Adrenal gland (tissue), 12 donors: Measurements from ENCODE around the gene MILR1. TPM values are rescaled to one million over a fixed set of nuclear protein-coding genes. Genes with fewer than 3 reads are reported as not detected.
"Not testable (repeated sequence)": the region's sequence is repeated elsewhere in the genome, so short reads cannot be mapped to it uniquely, and the experiment has no call there.

Experiments used
- DNase-seq, 7 donors: peaks; one replicate each; pipeline ENCODE4 v3.0.0-alpha.2; 2019 to 2020
- H3K27ac ChIP-seq, 5 donors: fragments of 200-600 bp; sonication (generic) in 4 of 5; 1 replicate in 3 of 5; 2 replicates in 2 of 5; pipeline versions ENCODE4 v1.5.1 to v1.8.0; 2016 to 2020; ENCODE audit warnings: mild to moderate bottlenecking in 1 of 5
- H3K27me3 ChIP-seq: fragments of 200-600 bp; 2 replicates; pipeline ENCODE4 v1.8.0; 2021
- H3K36me3 ChIP-seq, 2 donors: fragments of 200-600 bp; replicated peaks in 1 of 2; 1 replicate in 1 of 2; 2 replicates in 1 of 2; pipeline versions ENCODE4 v1.5.1 to v1.8.0; 2018 to 2022
- H3K4me1 ChIP-seq, 2 donors: fragments of 200-600 bp; replicated peaks in 1 of 2; 1 replicate in 1 of 2; 2 replicates in 1 of 2; pipeline versions ENCODE4 v1.5.1 to v1.8.0; 2018 to 2021
- H3K4me3 ChIP-seq, 4 donors: fragments of 200-600 bp; sonication (generic) in 3 of 4; one replicate each; pipeline ENCODE4 v1.5.1; 2016 to 2018
- H3K9me3 ChIP-seq, 3 donors: fragments of 200-600 bp; sonication (generic) in 1 of 3; replicated peaks in 1 of 3; 1 replicate in 2 of 3; 2 replicates in 1 of 3; pipeline versions ENCODE4 v1.5.1 to v1.8.0; 2016 to 2021
- CTCF ChIP-seq, 6 experiments: fragments of 450-650 bp in 4 of 6; fragments of 200-600 bp in 2 of 6; sonication (generic) in 1 of 6; IDR thresholded peaks; 1 replicate in 5 of 6; 2 replicates in 1 of 6; pipeline versions ENCODE4 v1.5.1 to v1.8.0; 2016 to 2021; ENCODE audit warnings: antibody characterized with exemption in 6 of 6, mild to moderate bottlenecking in 2 of 6, moderate library complexity in 1 of 6
- POLR2A ChIP-seq, 2 donors: fragments of 450-650 bp; IDR thresholded peaks; one replicate each; pipeline ENCODE4 v1.6.1; 2017; ENCODE audit warnings: antibody characterized with exemption in 2 of 2, mild to moderate bottlenecking in 2 of 2, moderate library complexity in 1 of 2
- WGBS, 4 donors: extraction: QIAGEN DNeasy Blood & Tissue Kit in 2 of 4; methylation state at CpG; one replicate each; pipeline versions ENCODE4 v1.1.5 to v1.1.7; 2013 to 2017; 5-methylcytosine and 5-hydroxymethylcytosine counted together
- intact Hi-C, 2 donors: fragments of 100-400 bp; cut with DNase I; formaldehyde crosslinking; loops; one replicate each; pipeline versions ENCODE4 v1.14.1 to v1.15.0; 2022 to 2023
- polyA plus RNA-seq, 3 donors: library from polyadenylated mRNA; stranded (reverse); fragments of 200-250 nt in 2 of 3; fragments of 350-450 nt in 1 of 3; fragmentation: Illumina TruSeq in 1 of 3; extraction: RNeasy Lipid Tissue Mini Kit (QIAGEN cat#74804) in 1 of 3; gene quantifications; one replicate each; pipeline ENCODE4 v1.2.3, GENCODE V29; 2013 to 2014
- total RNA-seq, 9 donors: library from RNA; depleted of rRNA in 4 of 9; stranded (reverse); fragments of >200 nt in 4 of 9; fragments of 120-200 nt in 1 of 9; fragmentation: NEBNext Ultra II Directional in 1 of 9; extraction: Animal tissue kit (Norgen Biotek cat#: 25700) in 1 of 9; gene quantifications; one replicate each; pipeline versions ENCODE4 v1.1.0 to v1.2.4, GENCODE V29; 2013 to 2023
- donor health status: healthy with polysubstance abuse.
- donor health status: Bipolar disorder and iron deficiency.
- donor health status: DM: yes; HTN: yes; CAD: no.
- donor health status: DM: no; HTN: no; CAD: no.
- donor health status: DM: no; HTN: no; CAD: no.
- donor health status: DM: yes; HTN: yes; CAD: no.

Gene MILR1
- total and polyA plus RNA-seq, 12 donors: 2.9 to 28.0 (median 17.1) TPM

- H3K9me3 ChIP-seq: no peaks in the 10 kb centered on the region
- no peak overlapping the region for H3K4me3 ChIP-seq
- no peak overlapping the region for H3K27ac ChIP-seq
- no peak for DNase-seq
- TF ChIP-seq CTCF (IDR thresholded peaks at IDR 0.05) (no peak), POLR2A (IDR thresholded peaks at IDR 0.05) (no peak)
- 75 to 92% (median 80%) methylated on average over 9 of the region's 9 CpGs for WGBS, 4 donors
- intact Hi-C loops: no loop called here
- no peaks in the 10 kb centered on the region for H3K27me3 ChIP-seq
- H3K36me3 ChIP-seq: no peaks in the 10 kb centered on the region
- no peaks in the 10 kb centered on the region for H3K4me1 ChIP-seq
Observed at GRCh38 chr17:64466019-64466735, 17.3 kb downstream of the MILR1 start.

GRCh38 chr17:64466834-64467233, 17.9 kb downstream of the MILR1 start:
- H3K27me3 ChIP-seq, H3K9me3 ChIP-seq, intact Hi-C loops, DNase-seq, H3K27ac ChIP-seq, H3K4me1 ChIP-seq, H3K4me3 ChIP-seq, H3K36me3 ChIP-seq: not testable (repeated sequence)
- 66 to 78% (median 68%) methylated on average over 1 of the region's 1 CpG for WGBS, 4 donors

GRCh38 chr17:64470625-64471024, 21.7 kb downstream of the MILR1 start:
- Histone ChIP-seq H3K4me1 (no peaks in the 10 kb centered on the region), H3K27me3 (no peaks in the 10 kb centered on the region), H3K4me3 (no peak overlapping the region), H3K27ac (no peak overlapping the region), H3K36me3 (no peaks in the 10 kb centered on the region), H3K9me3 (no peaks in the 10 kb centered on the region)
- 78 to 93% (median 82%) methylated on average over 4 of the region's 4 CpGs for WGBS, 4 donors
- TF ChIP-seq CTCF (IDR thresholded peaks at IDR 0.05): no peak
- TF ChIP-seq POLR2A (IDR thresholded peaks at IDR 0.05): no peak
- DNase-seq: no peak
- intact Hi-C loops: no loop called here

- TF ChIP-seq POLR2A (IDR thresholded peaks at IDR 0.05): no peak
- TF ChIP-seq CTCF (IDR thresholded peaks at IDR 0.05): no peak
- Histone ChIP-seq H3K4me1 (no peaks in the 10 kb centered on the region), H3K9me3 (no peaks in the 10 kb centered on the region), H3K27ac (no peak overlapping the region), H3K27me3 (no peaks in the 10 kb centered on the region), H3K4me3 (no peak overlapping the region), H3K36me3 (no peaks in the 10 kb centered on the region)
- 88 to 94% (median 90%) methylated on average over 3 of the region's 3 CpGs for WGBS, 4 donors
- no peak for DNase-seq
- intact Hi-C loops: no loop called here
Observed at GRCh38 chr17:64471440-64471839, 22.5 kb downstream of the MILR1 start.

- Histone ChIP-seq H3K4me3 (no peak overlapping the region), H3K27me3 (no peaks in the 10 kb centered on the region), H3K27ac (no peak overlapping the region), H3K9me3 (no peaks in the 10 kb centered on the region), H3K36me3 (no peaks in the 10 kb centered on the region), H3K4me1 (no peaks in the 10 kb centered on the region)
- DNase-seq: no peak
- TF ChIP-seq POLR2A (IDR thresholded peaks at IDR 0.05) (no peak), CTCF (IDR thresholded peaks at IDR 0.05) (no peak)
- WGBS, 4 donors: 89 to 93% (median 91%) methylated on average over 2 of the region's 2 CpGs
- intact Hi-C loops: no loop called here
Observed at GRCh38 chr17:64472564-64472963, 23.6 kb downstream of the MILR1 start.
